ENCODE results near the gene GOLGA2. TPM values are rescaled to one million over a fixed set of nuclear protein-coding genes. Genes with fewer than 3 reads are reported as not detected.

GOLGA2 gene
- total RNA-seq, 1 experiment from 2014 or later, result 60.5 TPM

DNA sequence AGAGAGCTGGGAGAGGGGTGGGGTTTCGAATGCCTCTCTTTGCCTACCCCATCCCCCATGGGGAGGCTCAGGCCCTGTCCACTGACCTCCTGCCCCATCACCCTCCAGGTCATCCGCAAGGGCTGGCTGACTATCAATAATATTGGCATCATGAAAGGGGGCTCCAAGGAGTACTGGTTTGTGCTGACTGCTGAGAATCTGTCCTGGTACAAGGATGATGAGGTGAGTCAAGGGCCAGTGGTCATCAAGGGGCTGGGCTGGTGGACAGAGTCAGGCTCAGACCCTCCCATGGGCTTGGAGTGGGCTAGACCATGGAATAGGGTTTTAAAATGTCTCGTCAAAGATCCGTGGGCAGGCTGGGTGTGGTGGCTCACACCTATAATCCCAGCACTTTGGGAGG is 33.7 kb downstream of the GOLGA2 start:
- Histone ChIP-seq H2AFZ (ENCODE audit: low read length) (no peak overlapping the region), H3K27ac (ENCODE audit: low read length) (no peak overlapping the region), H3K36me3 (ENCODE audit: low read depth, low read length) (no peaks in the 10 kb centered on the region), H3K9me2 (replicated peaks; ENCODE audit: low read length) (no peaks in the 10 kb centered on the region), H3F3A (ENCODE audit: low read length, unreplicated experiment) (no peaks in the 10 kb centered on the region), H4K20me1 (ENCODE audit: low read length) (no peaks in the 10 kb centered on the region), H3K9me3 (ENCODE audit: low read length) (no peaks in the 10 kb centered on the region), H3K79me2 (ENCODE audit: low read length) (no peaks in the 10 kb centered on the region), H3K4me1 (ENCODE audit: insufficient read depth, low read length) (no peaks in the 10 kb centered on the region), H3K9ac (ENCODE audit: low read length) (no peak overlapping the region), H3K4me3 (ENCODE audit: low read length) (no peak overlapping the region), H3K4me2 (ENCODE audit: low read length) (no peak overlapping the region), H3K27me3 (ENCODE audit: low read length) (no peaks in the 10 kb centered on the region)
- TF ChIP-seq EZH2phosphoT487 (IDR thresholded peaks at IDR 0.05; ENCODE audit: borderline replicate concordance, low read length), result no peak
- TF ChIP-seq, protein P1, sequence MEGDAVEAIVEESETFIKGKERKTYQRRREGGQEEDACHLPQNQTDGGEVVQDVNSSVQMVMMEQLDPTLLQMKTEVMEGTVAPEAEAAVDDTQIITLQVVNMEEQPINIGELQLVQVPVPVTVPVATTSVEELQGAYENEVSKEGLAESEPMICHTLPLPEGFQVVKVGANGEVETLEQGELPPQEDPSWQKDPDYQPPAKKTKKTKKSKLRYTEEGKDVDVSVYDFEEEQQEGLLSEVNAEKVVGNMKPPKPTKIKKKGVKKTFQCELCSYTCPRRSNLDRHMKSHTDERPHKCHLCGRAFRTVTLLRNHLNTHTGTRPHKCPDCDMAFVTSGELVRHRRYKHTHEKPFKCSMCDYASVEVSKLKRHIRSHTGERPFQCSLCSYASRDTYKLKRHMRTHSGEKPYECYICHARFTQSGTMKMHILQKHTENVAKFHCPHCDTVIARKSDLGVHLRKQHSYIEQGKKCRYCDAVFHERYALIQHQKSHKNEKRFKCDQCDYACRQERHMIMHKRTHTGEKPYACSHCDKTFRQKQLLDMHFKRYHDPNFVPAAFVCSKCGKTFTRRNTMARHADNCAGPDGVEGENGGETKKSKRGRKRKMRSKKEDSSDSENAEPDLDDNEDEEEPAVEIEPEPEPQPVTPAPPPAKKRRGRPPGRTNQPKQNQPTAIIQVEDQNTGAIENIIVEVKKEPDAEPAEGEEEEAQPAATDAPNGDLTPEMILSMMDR (conservative IDR thresholded peaks at IDR 0.05; ENCODE audit: low read depth, low read length), result no peak
- no peak for TF ChIP-seq EZH2 (IDR thresholded peaks at IDR 0.05; ENCODE audit: low read length, unreplicated experiment)
- ChIA-PET CTCF (no interaction called here), POLR2A (ENCODE audit: unreplicated experiment) (no interaction called here)
- no peak for DNase-seq
- no peak for ATAC-seq
- intact Hi-C loops (cut with micrococcal nuclease), result no loop called here
- BruUV-seq (replicated peaks), result no TSS peak

DNA sequence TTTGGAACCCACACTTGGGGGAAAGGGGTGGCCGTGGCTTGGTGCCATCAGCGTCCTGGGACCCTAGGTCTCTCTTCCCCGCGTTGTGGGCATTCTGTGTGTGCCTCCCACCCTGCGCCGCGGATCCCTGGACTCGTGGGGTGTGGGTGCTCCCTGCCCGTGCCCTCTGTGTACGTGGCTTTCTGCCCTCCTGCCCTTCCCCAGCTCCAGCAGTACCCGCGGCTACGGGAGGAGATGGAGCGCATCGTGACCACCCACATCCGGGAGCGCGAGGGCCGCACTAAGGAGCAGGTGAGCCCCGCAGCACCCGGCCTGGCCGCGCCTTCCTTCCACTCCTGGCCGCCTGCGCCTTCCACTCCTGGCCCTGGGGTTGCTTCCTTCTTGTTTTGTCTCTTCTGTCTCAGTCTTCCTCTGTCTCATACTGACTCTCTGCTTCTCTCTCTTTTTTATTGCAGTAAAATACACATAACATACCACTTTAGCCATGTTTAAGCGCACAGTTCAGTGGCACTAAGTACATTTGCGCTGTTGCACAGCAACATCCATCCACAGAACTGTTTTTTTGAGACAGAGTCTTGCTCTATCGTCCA is 41.9 kb downstream of the GOLGA2 start:
- ATAC-seq (no peak), DNase-seq (no peak)
- H3K79me2 ChIP-seq (ENCODE audit: low read length), result no peaks in the 10 kb centered on the region
- H3K9me3 ChIP-seq (ENCODE audit: low read length), result no peaks in the 10 kb centered on the region
- H4K20me1 ChIP-seq (ENCODE audit: low read length), result no peaks in the 10 kb centered on the region
- H3K27me3 ChIP-seq (ENCODE audit: low read length), result no peaks in the 10 kb centered on the region
- no peak overlapping the region for H3K4me2 ChIP-seq (ENCODE audit: low read length)
- H3K9ac ChIP-seq (ENCODE audit: low read length), result no peak overlapping the region
- no peak overlapping the region for H3K27ac ChIP-seq (ENCODE audit: low read length)
- no peak for TF ChIP-seq EZH2 (IDR thresholded peaks at IDR 0.05; ENCODE audit: low read length, unreplicated experiment)
- TF ChIP-seq, protein P1 (conservative IDR thresholded peaks at IDR 0.05; ENCODE audit: low read depth, low read length), result no peak
- no peak for TF ChIP-seq EZH2phosphoT487 (IDR thresholded peaks at IDR 0.05; ENCODE audit: borderline replicate concordance, low read length)
- no TSS peak for BruUV-seq (replicated peaks)
- H3K4me1 ChIP-seq (ENCODE audit: insufficient read depth, low read length), result no peaks in the 10 kb centered on the region
- H3K9me2 ChIP-seq (replicated peaks; ENCODE audit: low read length), result no peaks in the 10 kb centered on the region
- no peaks in the 10 kb centered on the region for H3F3A ChIP-seq (ENCODE audit: low read length, unreplicated experiment)
- intact Hi-C loops (cut with micrococcal nuclease), result no loop called here
- H3K4me3 ChIP-seq (ENCODE audit: low read length), result no peak overlapping the region
- ChIA-PET CTCF (no interaction called here), POLR2A (ENCODE audit: unreplicated experiment) (no interaction called here)
- no peak overlapping the region for H2AFZ ChIP-seq (ENCODE audit: low read length)
- no peaks in the 10 kb centered on the region for H3K36me3 ChIP-seq (ENCODE audit: low read depth, low read length)

DNA sequence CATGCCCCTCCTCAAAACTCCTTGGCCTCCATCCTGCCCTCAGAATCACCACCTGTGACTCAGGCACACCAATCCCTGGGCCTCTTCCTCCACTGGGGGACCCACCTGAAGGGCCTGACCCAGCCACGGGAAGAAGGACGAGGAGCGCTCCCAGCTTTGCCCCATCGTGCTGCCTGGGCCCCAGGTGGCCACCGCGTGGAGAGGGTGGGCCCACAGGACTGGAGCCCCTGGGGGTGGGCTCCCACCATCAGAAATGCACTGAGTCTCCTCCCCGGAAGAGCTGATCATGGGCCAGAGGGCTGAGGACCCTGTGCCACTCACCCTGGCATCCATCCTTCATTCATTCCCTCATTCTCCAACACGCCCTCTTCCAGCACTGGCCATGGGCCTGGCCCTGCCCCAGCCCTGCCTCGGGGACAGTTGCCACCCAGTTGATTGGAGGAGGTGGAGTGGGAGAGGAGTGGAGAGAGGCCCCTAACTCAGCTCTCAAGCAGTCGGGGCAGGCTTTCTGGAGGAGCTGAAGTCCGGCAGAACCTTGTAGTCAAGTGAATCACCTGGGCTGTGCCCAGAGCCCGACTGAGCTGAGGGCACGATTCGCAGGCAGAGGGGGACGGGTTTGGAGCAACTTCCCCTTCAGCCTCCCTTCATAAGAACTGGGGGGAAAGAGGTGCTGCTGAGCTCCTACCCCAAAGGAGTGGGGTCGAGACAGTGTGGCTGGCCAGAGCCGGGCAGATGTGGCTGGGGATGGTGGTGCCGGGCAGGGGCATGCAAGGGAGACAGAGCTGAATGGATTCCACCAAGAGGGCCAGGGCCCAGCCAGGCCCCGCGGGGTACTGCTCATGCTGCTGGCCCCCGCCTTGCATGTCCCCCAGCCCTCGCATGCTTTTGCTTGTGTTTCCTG is 43.0 kb downstream of the GOLGA2 start:
- Histone ChIP-seq H3K4me3 (ENCODE audit: low read length) (no peak overlapping the region), H3K36me3 (ENCODE audit: low read depth, low read length) (no peaks in the 10 kb centered on the region), H3K4me1 (ENCODE audit: insufficient read depth, low read length) (no peaks in the 10 kb centered on the region), H4K20me1 (ENCODE audit: low read length) (no peaks in the 10 kb centered on the region), H3K27me3 (ENCODE audit: low read length) (no peaks in the 10 kb centered on the region), H2AFZ (ENCODE audit: low read length) (no peak overlapping the region), H3K4me2 (ENCODE audit: low read length) (no peak overlapping the region), H3K9me3 (ENCODE audit: low read length) (no peaks in the 10 kb centered on the region), H3F3A (ENCODE audit: low read length, unreplicated experiment) (no peaks in the 10 kb centered on the region), H3K27ac (ENCODE audit: low read length) (no peak overlapping the region), H3K9me2 (replicated peaks; ENCODE audit: low read length) (no peaks in the 10 kb centered on the region), H3K9ac (ENCODE audit: low read length) (no peak overlapping the region), H3K79me2 (ENCODE audit: low read length) (no peaks in the 10 kb centered on the region)
- no peak for DNase-seq
- POLR2A ChIA-PET (ENCODE audit: unreplicated experiment), result no interaction called here
- ATAC-seq, result no peak
- CTCF ChIA-PET, result no interaction called here
- intact Hi-C loops (cut with micrococcal nuclease), result no loop called here
- BruUV-seq (replicated peaks), result no TSS peak
- TF ChIP-seq EZH2 (IDR thresholded peaks at IDR 0.05; ENCODE audit: low read length, unreplicated experiment) (no peak), EZH2phosphoT487 (IDR thresholded peaks at IDR 0.05; ENCODE audit: borderline replicate concordance, low read length) (no peak)
- TF ChIP-seq, protein P1 (conservative IDR thresholded peaks at IDR 0.05; ENCODE audit: low read depth, low read length), result no peak

All from PC-3 (cell line).